Inferior parietal cortex (tissue), 1 donor: ENCODE measurements around the gene CCDC12.
A peak's percentile ranks its signal among the peaks of the same experiment; 100 is the strongest.

Experiments
- DNase-seq: peaks from one replicate; pipeline ENCODE4 v3.0.0-alpha.2; 2016; ENCODE audit errors: extremely low spot score

Gene CCDC12

DNA sequence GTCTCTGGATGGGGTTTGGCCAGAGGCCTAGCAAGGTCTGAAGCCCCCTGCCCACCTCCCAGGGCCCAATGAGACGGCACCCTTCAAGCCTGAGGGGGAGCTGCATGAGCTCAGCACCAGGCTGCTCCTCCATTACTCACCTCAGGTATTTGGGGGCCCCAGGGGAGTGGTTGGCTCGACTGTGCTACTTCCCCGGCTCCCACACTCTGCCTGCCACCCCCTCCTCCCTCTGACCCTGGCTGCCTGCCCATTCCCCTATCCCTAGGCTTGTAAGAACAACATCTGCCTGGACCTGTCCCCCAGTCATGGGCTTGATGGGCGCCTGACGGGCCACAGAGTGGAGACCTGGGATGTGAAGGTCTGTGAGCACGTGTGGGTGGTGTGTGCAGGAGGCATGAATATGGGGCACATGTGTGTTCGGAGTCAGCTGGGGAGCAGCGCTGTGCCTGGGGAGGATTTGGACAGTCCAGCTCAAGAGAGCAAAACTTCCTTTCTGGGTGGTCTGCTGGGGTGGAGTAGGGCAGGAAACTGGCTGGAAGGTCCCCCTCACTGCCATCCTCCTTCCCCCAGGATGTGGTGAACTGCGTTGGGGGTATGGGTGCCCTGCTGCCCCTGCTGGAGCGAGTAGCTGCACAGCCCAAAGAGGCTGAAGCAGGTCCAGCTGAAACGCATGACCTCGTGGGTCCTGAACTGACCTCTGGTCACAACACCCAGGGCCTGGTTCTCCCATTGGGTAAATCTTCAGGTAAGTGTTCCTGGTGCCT is 20.3 kb upstream of the CCDC12 start:
- no peak for DNase-seq

DNA sequence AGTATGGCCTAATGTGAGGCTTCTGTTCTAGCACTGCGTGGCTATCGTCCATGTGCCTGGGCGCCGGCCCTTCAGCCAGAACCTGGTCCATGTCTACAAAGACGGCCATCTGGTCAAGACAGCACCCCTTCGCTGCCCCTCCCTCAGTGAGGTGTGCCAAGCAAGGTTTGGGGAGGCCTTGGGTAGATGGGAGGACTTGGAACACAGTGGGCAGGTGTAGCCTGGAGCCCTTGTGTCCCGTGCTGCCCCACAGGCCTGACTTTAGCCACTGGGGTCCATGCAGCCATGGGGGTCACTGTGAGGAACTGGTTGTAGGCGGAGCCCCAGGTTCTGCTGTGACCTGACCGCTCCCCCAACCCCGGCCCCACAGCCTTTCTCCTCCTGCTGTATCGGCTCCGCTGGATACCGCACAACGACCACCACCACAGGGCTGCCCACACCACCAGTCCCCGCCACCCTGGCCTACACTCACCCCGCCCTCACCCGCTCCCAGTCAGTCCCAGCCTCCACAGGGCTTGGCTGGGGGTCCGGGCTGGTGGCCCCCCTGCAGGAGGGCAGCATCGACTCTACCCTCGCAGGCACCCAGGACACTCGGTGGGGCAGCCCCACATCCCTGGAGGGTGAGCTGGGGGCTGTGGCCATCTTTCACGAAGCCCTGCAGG is 19.5 kb upstream of the CCDC12 start:
- no peak for DNase-seq

DNA sequence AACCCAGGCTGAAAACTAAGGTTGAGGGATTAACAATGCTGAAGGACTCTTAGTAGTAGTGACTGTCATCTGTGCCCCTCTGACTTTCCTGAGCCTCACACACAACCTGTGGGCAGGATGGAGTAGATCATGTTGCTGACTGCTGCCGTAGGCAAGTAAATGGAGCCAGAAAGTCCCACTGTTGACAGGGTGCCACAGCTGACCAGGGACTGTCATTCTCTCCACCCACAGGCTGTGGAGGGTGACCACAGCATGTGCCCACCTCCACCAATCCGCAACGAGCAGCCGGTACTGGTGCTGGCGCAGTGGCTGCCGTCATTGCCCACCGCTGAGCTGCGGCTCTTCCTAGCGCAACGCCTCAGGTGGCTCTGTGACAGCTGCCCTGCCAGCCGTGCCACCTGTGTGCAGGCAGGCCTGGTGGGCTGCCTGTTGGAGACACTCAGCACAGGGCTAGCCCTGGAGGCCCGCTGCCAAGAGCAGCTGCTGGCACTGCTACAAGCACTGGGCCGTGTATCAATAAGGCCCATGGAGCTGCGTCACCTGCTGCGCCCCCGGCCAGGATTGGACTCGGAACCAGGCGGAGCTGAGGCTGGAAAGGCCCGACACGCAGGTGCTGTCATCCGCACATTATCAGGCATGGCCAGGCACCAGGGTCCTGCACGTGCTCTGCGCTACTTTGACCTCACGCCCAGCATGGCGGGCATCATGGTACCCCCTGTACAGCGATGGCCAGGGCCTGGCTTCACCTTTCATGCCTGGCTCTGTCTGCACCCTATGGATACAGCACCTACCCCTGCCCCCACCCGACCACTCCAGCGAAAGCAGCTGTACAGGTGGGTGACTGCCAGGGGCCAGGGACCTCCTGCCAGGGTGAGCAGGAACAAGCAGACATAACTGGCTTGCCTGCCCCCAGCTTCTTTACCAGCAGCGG is 18.5 kb upstream of the CCDC12 start:
- DNase-seq, result no peak

DNA sequence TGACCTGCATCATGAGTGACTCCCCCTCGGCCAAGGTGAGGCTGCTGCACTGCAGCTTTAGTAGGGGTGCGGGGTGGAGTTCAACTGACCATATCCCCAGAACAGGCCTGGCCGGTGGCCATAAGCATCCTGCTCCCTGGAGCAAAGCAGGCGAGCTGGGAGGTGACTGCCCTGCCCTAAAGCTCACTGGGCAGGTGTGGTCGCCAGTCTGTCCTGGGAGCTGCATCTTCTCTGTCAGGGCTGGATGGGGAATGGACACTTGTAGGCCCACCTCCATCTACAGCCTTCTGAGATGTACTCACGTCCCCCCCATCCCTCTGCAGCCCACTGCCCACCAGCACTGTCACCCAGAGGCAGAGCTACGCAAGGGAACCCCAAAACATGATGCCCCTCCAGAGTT is 17.4 kb upstream of the CCDC12 start:
- DNase-seq, result no peak

DNA sequence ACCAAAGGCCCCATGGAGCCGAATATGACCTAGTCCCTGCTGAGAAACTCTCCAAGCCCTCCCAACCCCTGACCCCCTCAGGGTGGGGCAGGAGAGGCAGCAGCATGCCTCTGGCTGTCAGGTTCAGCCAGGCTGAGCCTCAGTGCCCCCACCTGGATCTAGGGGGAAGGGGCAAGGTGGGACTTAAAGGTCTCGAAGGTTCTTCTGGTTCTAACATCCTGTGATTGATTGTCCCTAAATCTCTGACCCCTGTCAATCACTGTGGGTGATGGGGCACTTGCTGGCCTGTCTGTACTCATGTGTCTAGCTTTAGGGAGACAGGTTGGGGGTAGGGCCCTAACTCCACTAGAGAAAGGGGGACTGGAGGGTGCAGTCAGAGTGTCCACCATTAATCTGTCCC is 16.7 kb upstream of the CCDC12 start:
- no peak for DNase-seq

DNA sequence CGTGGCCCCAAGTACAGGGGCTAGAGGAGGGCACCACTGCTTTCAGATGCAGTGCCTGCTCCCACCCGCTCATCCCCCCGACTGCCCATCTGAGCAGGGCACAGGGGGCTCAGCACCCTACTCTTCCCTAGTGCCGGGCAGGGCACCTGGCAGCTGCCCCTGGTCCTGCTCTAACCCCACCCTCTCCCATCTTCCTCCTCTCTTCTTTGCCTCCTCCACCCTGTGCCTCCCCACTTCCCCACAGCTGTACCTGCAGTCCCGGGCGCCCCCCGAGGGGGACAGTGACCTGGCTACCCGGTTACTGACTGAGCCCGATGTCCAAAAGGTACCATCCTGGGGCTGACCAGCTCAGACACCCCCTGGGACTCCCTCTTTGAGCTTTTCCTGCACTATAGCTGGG is 15.7 kb upstream of the CCDC12 start:
- no peak for DNase-seq

DNA sequence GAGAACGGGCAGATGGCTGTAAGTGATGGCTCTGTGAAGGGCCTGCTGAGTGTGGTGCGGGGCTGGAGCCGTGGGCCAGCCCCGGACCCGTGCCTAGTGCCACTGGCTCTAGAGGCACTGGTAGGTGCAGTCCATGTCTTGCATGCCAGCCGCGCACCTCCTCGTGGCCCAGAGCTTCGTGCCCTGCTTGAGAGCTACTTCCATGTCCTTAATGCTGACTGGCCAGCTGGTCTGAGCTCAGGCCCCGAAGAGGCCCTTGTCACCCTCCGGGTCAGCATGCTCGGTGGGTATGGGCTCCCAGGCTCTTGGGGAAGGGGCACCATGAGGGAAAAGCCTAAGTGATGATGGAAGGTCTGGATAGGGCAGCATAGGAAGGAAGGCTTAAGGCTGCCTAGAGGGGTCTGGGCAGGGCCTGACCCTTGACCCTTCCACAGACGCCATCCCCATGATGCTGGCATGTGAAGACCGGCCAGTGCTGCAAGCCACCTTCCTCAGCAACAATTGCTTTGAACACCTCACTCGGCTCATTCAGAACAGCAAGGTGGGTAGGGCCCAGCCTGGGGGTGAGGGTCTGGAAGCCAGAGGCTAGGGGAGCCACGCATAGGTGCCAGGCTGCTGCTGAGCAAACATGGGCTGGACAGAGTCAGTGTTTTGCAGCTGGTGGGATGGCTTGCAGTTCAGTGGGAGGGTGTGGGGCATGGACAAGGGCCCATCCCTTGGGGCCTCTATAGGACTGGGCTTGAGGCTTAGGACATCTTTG is 15.0 kb upstream of the CCDC12 start:
- DNase-seq, result no peak

DNA sequence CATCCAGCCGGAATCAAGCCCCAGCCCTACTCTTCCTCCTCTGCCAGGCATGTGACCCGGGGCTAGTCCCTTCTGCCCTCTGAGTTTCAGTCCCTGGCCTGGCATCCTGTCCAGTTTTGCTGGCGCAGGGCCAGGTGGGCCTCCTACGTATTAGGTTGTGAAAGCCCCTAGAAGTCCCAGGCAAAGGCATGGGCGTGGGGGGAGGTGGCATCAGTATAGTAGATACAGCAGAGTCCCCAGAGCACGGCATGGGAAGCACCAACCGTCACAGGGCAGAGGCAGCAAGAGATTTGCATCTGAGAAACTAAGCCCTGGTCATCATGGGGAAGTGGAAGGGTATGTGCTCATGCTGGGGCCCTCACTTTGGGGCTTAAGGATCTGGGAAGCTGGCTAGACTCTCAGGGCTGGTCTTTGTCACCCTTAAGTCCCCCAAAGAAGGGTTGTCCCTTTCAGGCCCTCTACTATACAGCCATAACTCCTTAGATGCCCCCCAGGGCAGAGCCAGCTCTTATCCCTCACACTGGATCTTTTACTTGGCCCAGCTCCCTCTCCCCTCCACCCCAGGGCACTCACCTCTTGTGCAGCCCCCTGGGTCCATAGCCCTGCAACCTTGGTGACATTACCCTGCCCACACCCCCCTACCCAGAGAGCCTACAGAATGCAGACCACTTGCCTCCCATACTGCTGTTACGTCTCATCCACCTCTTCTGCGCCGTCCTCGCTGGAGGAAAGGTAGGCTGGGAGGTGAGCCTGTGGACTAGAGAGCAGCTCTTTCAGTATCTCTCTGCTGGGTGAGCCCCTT is 14.2 kb upstream of the CCDC12 start:
- DNase-seq, result no peak

DNA sequence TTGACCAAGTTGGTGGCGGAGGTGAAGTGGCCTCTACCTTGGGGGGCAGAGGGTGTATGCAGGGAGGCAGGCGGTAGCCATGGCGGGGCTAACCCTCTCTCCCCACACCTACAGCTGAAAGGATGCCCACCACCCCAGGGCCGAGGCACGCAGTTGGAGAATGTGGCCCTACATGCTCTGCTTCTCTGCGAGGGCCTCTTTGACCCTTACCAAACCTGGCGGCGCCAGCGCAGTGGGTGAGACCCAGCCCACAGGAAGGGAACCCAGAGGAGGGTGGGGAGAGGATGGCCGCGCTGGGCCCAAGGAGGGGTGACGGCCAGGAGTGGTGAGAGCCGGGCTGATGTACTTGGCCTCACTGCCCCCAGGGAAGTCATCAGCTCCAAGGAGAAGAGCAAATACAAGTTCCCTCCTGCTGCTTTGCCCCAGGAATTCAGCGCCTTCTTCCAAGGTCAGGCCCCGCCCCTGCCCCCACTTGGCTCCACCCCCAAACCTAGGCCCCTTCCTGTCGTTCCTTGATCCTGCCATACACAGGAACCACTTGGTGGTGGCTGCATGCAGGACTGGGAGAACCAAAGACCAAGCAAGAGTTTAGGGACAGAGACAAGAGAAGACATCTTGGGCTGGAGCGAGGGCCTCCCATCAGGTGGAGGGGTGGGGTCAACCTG is 12.7 kb upstream of the CCDC12 start:
- DNase-seq, result no peak

DNA sequence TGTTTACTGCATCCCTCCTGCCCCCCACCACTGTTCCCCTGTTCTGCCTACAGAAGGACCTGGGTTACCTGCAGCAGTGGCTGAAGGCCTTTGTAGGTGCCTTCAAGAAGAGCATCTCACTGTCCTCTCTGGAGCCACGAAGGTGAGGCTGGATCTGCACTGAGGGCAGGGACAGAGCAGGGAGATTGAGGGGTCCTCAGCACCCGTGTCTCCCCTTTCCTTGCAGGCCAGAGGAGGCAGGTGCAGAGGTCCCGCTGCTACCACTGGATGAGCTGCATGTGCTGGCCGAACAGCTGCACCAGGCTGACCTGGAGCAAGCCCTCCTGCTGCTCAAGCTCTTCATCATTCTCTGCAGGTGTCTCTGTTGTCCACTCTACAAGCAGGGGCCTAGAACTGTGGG is 12.1 kb upstream of the CCDC12 start:
- DNase-seq, result no peak

DNA sequence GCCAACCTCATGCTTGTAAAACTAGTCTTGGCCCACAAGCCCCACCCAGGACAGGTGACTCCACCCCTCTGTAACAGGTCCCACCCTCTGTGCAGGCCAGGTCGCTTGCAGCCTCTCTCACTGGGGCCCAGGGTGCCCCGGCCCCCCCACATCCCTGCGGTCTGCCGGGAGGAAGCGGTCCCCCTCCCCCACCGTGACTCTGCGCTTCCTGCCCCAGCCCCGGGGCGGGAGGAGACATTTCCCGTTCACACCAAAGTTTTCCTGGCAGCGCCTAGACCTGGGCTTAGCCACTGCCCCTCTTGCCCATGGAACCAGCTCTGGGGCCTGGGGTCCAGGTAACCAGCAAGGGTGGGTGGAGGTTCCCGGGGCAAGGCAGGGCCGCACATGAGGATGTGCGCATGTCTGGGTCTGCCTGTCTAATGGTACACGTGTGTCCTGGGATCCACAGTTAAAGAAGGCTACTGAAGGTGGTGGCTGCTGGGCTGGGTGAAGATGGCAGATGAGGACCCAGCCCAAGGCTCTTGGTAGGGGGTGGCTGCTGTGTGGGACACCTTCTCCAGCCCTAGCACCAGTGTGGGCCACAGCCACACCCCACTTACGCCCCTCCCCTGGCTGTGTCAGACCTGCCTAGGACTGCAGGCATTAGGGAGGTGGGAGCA is 11.3 kb upstream of the CCDC12 start:
- peak; percentile 36 for DNase-seq

DNA sequence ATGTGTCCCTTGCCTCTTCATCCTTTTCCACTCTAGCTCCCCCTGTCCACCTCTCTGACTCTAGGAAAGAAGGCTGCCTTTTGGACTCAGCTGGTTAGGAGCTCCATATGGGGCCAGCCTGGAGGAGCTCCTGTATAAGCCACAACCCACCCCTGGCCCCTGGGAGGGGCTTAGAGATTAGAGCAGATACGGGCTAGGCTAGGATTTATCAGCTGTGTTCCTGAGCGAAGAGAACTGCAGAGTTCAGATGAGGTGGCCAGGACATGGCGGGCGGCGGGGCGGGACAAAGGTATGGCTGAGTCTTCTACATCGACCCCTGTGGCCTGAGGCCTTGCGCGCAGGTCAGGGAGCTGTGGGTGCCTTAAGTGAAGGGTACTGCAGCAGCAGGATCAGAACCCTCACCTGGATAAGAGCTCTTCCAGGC is 10.8 kb upstream of the CCDC12 start:
- DNase-seq, result peak; percentile 32

DNA sequence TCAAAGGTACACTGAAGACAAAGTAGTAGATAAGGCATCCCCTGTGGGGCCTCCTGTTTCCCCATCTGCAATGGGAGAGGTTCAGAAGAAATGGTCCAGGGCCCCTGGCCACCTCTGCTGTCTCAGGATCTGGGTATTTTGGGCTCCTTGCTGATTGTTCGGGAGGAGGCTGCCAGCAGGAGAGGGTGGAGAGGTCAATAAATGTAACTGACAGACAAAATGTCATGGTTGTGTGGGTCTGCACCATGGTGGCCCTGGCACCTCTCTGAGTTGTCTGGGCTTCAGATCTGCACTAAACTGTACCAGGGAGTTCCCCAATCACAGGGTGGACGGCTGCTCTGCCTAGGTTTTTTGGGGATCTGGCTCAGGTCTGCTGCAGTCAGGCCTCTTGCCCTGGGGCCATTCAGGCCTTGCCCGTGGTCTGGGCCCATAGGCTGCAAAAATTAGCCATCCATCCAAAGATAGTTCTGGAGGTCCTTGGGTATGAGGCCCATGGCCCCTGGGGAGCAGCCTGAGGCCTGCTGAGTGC is 10.3 kb upstream of the CCDC12 start:
- DNase-seq, result no peak

DNA sequence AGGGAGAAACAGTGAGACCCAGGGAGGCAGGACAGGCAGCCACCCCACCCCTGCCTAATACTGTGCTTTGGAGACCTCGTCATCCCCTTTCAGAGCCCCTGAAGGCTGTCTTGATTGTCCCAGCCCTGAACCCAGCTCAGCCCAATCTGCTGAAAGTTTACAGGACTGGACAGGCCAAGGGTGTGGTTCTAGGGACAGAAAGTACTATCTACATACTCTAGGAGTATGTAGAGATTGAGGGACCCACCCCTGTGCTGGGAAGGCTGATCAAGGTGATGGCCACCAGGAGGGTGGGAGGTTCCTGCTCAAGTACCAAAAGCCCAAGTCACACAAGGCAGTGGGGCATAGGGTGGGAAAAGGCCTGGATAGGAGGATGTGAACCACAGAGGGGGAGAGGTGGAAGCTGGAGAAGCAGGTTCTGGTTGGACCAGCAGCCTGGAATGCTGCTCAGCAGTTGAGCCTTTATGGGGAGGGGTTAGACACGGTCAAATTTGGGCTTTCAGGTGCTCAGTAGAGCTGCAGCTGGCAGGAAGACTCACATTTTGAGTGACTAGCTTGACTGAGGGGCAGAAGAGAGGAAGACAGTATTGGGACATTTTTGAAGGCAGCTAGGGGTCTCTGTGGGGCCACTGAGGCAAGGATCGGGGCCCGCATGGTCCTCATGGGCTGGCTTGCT is 9.6 kb upstream of the CCDC12 start:
- DNase-seq, result no peak

DNA sequence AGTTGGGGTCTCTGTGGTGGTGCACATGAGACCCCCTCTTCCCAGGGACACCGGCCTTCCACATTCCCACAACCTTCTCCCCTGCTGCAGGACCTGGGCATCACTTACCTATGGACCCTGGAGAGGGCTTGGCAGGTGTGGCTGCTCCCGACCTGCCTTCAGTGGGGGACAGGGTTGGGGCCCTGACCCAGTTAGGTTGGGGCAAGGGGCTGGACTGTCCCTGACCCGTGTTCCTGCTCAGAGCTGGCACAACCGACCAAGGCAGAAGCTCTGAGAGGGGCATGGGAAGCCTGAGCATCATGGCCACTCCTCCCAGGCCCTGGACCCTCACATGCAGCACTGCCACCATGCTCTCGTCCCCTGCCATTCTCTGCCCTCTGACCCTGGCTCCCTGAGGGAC is 9.0 kb upstream of the CCDC12 start:
- DNase-seq, result no peak

DNA sequence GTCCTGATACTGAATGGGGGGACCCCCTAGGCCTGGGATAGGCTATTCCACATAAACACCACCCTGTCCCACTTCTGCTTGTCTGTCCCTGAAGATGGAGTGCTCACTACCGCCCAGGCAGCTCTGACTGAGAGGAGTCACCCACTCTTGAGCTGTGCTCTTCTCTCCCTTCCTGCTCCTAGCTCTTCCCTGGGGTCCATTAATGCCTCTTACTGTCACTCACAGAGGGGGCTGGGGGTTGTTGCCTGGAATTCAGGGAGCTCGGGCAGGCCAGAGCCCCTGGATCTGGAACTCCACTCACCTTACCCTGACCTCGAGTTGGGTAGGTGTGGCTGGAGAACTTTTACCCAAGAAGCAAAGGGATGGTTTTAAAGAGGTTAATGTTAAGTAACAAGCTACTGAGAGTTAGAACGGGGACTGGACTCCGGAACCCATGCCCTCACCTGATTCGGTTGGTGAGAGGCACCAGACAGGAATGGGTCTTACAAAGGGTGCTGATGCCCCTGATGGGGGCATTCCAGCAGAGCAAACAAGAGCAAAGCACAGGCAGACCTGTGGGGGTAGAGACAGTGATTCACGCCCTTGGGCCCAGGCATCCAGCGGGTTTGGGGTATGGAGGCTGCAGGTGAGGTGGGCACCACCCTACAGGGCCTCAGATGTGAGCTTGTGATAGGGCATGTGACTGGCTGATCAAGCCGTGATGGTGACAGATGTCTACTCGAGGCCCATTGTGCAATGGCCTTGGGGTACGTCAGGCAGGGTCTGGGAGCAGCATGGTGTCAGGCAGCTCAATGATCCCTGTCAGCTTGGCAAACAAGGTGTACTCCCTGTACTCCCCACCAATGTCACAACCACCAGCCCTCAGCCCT is 8.3 kb upstream of the CCDC12 start:
- DNase-seq, result no peak

DNA sequence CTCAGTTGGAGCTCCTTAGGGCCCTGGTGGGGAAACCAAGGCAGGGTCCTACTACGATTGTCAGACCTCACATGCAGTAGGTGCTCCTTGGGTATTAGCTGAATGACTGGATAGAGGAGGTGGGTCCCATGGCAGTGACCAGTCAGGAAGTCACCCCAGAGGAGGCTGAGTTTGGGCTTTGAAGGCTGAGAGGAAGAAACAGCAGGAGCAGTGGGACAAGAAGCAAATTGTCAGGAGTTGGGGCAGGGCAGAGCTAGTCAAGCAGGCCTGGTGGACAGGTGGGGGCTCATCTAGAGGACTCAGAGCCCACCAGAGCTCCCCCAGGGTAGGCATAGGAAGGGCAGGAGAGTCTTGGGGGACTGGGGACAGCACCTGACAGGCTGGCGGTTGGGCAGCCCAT is 6.0 kb upstream of the CCDC12 start:
- DNase-seq, result no peak

DNA sequence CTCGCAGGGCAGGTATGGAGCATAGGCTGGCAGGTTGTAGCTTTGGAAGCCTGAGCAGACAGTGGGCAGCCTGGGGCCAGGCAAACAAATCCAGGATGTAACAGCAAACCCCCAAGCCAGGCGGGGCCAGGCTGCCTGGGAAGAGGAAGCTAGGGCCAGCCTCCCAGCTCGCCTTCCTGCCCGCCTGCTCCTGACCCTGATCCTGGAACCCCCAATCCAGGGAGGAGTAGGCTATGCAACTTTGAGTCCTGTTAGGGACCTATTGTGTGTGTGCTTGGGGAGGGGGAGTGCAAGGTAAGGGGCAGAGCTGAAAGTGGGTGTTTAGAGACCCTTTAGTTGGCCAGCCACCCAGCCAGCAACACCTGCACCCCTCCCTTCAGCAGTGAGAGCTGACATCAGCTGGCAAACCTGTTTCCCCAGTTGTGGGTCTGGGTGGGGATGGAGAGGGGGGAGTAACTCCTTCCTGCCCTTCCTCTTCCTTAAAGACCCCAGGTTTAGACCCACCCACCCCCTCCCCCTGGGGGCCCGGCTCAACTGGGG is 5.5 kb upstream of the CCDC12 start:
- DNase-seq, result no peak
